ENCODE data around the gene PNLIPRP1. TPM values are rescaled to one million over a fixed set of nuclear protein-coding genes. Genes with fewer than 3 reads are reported as not detected.

PNLIPRP1 gene
- total RNA-seq, 1 experiment from 2014 or later = not detected

DNA sequence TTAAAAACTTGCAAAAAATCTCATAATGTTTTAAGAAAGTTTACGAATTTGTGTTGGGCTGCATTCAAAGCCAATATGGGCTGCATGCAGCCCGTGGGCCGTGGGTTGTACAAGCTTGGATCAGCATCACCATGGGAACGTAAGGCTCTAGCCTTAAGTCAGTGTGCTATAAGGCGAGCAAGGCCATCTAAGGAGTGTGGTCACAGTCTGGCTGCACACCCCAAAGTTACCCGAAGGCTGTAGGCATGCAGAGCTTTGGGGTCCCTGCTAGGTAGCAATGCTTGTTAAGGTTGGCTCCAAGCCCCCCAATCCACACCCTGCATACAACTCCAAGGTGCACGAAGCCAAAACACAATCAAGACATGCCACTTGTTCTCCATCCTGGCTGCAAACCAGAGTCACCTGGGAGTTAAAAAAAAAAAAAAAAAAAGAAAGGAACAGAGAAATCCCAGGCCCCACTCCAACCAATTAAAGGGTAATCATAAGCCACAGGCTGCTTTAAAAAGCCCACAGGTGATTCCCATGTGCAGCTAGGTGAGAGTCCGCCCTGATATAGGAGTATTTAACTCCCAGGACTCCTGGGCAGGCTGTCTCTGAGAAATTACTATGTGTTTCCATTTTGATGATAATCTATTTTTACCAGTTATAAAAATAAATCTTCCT, 21.5 kb downstream of the PNLIPRP1 start:
- no peak overlapping the region for H3K4me3 ChIP-seq (ENCODE audit: insufficient read depth, low read depth, low read length)
- DNase-seq = no peak
- no peaks in the 10 kb centered on the region for H3K36me3 ChIP-seq (replicated peaks; ENCODE audit: control insufficient read depth, insufficient read depth, low read length)
- H3K27me3 ChIP-seq (ENCODE audit: control insufficient read depth, insufficient read depth, low read length) = peaks cover 13% of the 10 kb centered on the region

DNA sequence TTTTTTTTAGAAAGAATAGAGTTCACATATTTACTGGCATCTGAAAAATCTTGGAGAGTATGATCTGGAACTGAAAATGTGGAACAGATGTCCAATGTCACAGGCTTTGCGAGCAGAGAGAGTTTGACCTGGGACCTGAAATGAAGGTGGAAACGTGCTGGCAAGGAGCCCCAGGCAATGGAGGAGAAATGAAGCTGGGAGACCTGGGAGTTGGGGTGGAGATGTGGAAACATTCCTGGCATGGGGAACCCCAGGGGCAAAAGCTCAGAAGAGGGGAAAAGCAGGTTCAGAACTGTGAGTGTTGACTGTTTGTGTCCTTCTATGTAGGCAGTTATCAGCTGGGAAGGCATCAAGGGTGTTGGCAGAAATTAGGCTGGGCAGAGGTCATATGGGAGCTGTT, 22.7 kb downstream of the PNLIPRP1 start:
- no peak overlapping the region for H3K4me3 ChIP-seq (ENCODE audit: insufficient read depth, low read depth, low read length)
- peaks cover 10% of the 10 kb centered on the region for H3K27me3 ChIP-seq (ENCODE audit: control insufficient read depth, insufficient read depth, low read length)
- no peak for DNase-seq
- H3K36me3 ChIP-seq (replicated peaks; ENCODE audit: control insufficient read depth, insufficient read depth, low read length) = no peaks in the 10 kb centered on the region

DNA sequence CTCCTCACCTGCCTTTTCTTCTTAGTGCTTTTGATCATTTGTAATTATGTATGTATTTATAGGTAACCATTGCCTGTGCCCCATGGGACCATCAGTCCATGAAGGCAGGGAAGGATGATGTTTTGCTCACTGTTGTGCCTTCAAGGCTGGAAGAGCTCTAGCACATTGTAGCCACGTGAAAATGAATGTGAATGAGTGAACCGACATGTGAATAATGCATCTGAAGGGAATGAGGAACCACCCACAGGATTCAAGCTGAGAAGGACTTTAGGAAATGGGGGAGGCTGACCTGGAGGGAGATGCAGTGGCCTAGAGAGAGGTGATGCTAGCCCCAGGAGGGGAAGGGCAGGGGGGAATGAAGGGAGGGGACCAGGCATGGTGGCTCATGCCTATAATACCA, 24.0 kb downstream of the PNLIPRP1 start:
- DNase-seq = no peak
- H3K36me3 ChIP-seq (replicated peaks; ENCODE audit: control insufficient read depth, insufficient read depth, low read length) = no peaks in the 10 kb centered on the region
- H3K4me3 ChIP-seq (ENCODE audit: insufficient read depth, low read depth, low read length) = no peak overlapping the region
- no peaks in the 10 kb centered on the region for H3K27me3 ChIP-seq (ENCODE audit: control insufficient read depth, insufficient read depth, low read length)

DNA sequence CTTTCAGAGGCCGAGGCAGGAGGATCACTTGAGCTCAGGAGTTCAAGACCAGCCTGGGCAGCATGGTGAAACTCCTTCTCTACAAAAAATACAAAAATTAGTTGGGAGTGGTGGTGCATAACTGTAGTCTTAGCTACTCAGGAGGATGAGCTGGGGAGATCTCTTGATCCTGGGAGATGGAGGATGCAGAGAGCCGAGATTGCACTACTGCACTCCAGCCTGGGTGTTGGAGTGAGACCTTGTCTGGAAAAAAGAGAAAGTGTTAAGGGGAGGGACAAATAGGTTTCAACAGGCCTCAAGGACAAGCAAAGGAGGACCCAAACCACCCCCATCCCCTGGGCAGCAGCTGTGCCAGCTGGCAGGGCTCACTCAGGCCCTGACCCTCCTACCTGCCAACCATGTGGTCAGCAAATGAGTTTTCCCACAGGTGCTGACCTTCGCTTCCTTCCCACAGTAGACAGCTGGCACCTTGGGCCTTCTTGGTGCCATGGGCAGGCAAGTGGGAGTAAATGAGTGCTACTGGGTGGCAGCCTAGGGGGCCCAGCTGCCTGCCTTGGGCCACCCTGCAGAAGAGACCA, 24.5 kb downstream of the PNLIPRP1 start:
- DNase-seq = no peak
- Histone ChIP-seq H3K4me3 (ENCODE audit: insufficient read depth, low read depth, low read length) (no peak overlapping the region), H3K36me3 (replicated peaks; ENCODE audit: control insufficient read depth, insufficient read depth, low read length) (no peaks in the 10 kb centered on the region), H3K27me3 (ENCODE audit: control insufficient read depth, insufficient read depth, low read length) (no peaks in the 10 kb centered on the region)

DNA sequence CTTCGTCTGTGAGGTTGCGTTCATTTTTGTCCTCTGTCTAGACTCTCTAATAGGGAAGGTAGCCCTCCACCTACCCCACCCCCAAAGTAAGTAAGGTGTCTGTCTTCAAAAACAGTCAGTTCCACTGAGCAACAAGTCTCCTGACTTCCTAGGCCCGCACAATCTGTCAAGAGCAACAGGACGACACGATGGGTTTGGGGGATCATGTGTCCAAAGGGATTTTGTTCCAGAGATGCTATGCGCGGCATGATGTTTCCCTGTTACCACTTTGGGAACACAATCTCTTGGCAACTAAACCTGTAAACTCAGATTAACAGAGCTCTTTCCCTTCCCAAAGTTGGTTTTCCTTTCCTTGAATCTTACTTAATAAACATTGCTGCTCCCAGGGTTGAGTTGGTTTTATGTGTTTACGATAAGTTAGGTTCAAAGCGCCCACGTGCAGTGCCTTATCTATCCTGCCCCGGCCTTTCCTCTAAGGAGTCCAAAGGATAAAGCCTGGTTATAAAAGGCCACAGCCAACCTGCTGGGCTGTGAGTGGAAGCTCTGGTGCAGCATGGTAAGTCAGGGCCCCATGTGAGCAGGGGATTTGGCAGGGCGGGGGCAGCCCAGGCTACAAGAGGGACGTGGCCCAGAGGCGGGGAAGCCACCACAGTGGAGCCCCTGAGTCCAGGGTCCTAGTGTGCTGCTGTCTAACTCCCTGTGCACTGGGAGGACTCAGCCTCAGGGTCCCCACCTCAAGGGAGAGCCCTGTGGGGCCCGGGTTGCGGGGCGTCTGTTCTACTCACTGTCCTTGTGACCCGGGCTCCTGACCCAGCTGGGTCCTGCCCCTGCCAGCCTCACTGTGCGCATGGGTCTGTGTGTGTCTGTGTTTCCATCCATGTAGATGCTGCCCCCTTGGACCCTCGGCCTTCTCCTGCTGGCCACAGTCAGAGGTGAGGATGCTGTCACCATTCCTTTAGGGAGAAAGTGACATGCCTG, 30.0 kb downstream of the PNLIPRP1 start, which contains the start of gene PNLIPRP2:
PNLIPRP2 (plus strand) TSS at position 531 of the 978 bp plus-strand sequence.
- no peaks in the 10 kb centered on the region for H3K27me3 ChIP-seq (ENCODE audit: control insufficient read depth, insufficient read depth, low read length)
- H3K4me3 ChIP-seq (ENCODE audit: insufficient read depth, low read depth, low read length) = no peak within 1 kb of the TSS
- H3K36me3 ChIP-seq (replicated peaks; ENCODE audit: control insufficient read depth, insufficient read depth, low read length) = no peaks in the 10 kb centered on the region
- no peak for DNase-seq

DNA sequence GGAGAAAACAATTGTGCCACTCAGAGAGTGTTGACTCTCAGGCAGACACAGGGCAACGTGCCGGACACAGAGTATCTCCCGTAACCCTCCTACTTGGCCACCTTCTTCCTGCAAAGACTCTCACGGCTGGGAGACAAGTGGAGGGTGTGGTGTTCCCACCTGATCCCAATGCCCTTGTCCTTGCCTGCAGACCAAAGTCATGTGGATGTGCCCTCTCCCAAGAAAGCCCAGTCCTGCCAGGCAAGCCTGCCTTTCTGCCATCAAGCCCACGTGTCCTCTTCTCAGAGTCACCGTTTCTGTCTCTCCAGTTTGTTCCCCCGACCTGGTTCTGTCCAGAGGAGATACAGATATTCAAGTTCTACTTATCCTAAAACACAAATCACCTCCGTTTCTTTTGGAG, 30.7 kb downstream of the PNLIPRP1 start:
- H3K27me3 ChIP-seq (ENCODE audit: control insufficient read depth, insufficient read depth, low read length) = peaks cover 2% of the 10 kb centered on the region; the same call in 1 of the 2 replicates
- no peak overlapping the region for H3K4me3 ChIP-seq (ENCODE audit: insufficient read depth, low read depth, low read length)
- H3K36me3 ChIP-seq (replicated peaks; ENCODE audit: control insufficient read depth, insufficient read depth, low read length) = no peaks in the 10 kb centered on the region
- no peak for DNase-seq

DNA sequence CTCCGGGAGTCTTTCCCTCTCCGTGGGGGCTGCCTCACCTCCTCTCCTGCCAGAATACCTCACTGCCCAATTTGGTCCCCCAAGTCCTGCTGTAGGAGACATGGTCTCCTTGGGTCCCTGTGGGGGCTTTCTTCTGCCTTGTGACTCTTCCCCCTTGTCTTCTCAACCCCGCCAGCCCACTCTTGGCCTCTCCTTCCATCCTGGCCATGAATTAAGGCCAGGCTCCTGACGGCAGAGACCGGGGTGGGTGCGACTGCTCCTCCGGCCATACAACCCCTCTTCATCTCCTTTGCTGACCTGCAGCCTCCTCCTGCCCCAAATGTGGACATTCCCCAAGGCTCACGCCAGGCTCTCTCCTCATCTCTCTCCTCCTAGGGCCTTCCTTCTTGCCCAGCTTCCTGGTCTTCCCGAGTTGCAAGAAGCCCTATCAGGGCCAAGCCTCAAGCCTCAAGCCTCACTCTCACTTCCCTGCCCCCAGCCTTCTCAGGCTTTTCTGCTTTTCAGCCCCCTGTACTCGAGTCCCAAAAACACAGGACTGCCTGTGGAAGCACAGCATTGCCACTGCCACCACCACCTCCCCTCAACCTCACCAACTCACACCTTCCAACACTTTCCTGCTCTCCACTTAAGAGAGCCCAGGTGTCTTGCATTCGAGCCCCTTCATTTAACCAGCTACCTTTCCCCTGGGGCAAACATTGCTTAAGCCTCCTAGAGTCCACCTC, 31.3 kb downstream of the PNLIPRP1 start:
- DNase-seq = no peak
- H3K27me3 ChIP-seq (ENCODE audit: control insufficient read depth, insufficient read depth, low read length) = peaks cover 3% of the 10 kb centered on the region; the same call in 1 of the 2 replicates
- no peaks in the 10 kb centered on the region for H3K36me3 ChIP-seq (replicated peaks; ENCODE audit: control insufficient read depth, insufficient read depth, low read length)
- H3K4me3 ChIP-seq (ENCODE audit: insufficient read depth, low read depth, low read length) = no peak overlapping the region

DNA sequence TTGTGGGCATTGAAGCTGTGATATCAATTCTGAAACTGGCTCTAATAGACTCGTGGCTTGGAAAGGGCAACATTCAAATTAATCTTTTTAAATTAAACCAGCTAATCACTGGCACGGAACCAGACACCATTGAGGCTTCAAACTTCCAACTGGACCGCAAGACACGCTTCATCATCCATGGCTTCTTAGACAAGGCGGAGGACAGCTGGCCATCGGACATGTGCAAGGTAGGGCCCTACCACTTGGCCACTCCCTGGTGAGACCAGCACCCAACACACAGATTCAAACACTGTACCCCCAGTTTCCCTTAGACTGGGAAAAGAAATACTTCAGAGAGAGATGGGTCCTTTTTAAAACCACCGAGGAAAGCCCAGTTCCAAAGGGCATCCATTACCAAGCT, 35.1 kb downstream of the PNLIPRP1 start:
- Histone ChIP-seq H3K4me3 (ENCODE audit: insufficient read depth, low read depth, low read length) (no peak overlapping the region), H3K36me3 (replicated peaks; ENCODE audit: control insufficient read depth, insufficient read depth, low read length) (no peaks in the 10 kb centered on the region), H3K27me3 (ENCODE audit: control insufficient read depth, insufficient read depth, low read length) (peaks cover 3% of the 10 kb centered on the region; the same call in 1 of the 2 replicates)
- no peak for DNase-seq

DNA sequence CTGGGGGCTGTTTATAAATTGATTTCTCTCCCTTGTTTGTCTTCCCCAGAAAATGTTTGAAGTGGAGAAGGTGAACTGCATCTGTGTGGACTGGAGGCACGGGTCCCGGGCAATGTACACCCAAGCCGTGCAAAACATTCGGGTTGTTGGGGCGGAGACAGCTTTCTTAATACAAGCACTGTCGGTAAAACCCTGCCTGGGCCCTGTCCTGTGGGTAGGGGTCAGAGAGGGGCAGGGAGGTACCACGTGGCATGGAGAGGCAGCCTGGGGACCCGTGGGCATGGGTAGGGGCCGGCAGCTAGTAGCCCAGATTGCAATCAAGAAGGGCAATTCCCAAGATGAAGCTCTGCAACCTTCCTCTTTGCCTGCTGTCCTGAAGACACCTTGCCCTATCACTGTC, 36.1 kb downstream of the PNLIPRP1 start:
- Histone ChIP-seq H3K36me3 (replicated peaks; ENCODE audit: control insufficient read depth, insufficient read depth, low read length) (no peaks in the 10 kb centered on the region), H3K27me3 (ENCODE audit: control insufficient read depth, insufficient read depth, low read length) (peaks cover 3% of the 10 kb centered on the region; the same call in 1 of the 2 replicates), H3K4me3 (ENCODE audit: insufficient read depth, low read depth, low read length) (no peak overlapping the region)
- DNase-seq = no peak

DNA sequence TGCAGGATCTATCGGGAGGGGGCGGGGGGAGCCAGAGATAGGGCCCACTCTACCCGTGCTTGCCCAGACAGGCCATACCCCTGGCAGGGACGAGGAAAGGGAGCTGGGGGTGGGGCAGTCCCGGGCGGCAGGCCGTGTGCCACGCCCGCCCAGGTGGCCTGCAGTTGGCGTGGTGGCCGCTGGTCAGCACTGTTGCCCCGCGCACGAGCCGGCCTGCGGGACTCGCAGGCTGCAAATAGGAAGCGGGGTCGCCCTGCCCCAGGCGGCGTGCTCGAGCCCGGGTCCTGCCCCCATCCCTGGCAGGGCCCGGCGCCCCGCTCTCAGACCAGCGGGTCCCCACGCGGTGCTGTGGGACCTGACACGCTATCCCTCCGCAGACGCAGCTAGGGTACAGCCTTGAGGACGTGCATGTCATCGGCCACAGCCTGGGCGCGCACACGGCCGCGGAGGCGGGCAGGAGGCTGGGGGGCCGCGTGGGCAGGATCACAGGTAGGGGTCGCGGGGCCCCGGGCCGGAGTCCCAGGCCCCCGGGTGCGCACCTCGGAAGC, 36.7 kb downstream of the PNLIPRP1 start:
- H3K36me3 ChIP-seq (replicated peaks; ENCODE audit: control insufficient read depth, insufficient read depth, low read length) = no peaks in the 10 kb centered on the region
- H3K27me3 ChIP-seq (ENCODE audit: control insufficient read depth, insufficient read depth, low read length) = peaks cover 3% of the 10 kb centered on the region; the same call in 1 of the 2 replicates
- peak; percentile 93 for DNase-seq
- peak overlapping the region; percentile 51 for H3K4me3 ChIP-seq (ENCODE audit: insufficient read depth, low read depth, low read length)

DNA sequence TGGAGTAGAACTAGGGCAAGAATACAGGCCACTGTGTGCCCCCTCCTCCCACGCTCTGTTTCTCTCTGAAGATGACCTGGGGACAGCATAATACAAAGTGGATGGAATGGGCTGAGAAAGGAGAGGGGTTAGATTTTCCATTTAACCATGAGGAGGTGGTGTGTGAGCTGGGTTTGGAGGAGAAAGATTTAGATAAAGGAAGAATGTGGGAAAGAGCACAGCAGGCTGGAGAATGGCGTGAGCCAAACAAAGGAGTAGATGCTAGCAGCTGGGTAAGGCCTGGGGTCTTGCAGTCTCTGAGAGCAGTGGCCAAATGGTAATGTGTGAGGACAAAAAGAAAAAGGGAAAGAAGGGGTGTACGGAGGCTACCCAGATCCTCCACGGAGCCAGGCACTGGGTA, 38.6 kb downstream of the PNLIPRP1 start:
- H3K36me3 ChIP-seq (replicated peaks; ENCODE audit: control insufficient read depth, insufficient read depth, low read length) = no peaks in the 10 kb centered on the region
- H3K27me3 ChIP-seq (ENCODE audit: control insufficient read depth, insufficient read depth, low read length) = peaks cover 3% of the 10 kb centered on the region; the same call in 1 of the 2 replicates
- H3K4me3 ChIP-seq (ENCODE audit: insufficient read depth, low read depth, low read length) = no peak overlapping the region
- no peak for DNase-seq

DNA sequence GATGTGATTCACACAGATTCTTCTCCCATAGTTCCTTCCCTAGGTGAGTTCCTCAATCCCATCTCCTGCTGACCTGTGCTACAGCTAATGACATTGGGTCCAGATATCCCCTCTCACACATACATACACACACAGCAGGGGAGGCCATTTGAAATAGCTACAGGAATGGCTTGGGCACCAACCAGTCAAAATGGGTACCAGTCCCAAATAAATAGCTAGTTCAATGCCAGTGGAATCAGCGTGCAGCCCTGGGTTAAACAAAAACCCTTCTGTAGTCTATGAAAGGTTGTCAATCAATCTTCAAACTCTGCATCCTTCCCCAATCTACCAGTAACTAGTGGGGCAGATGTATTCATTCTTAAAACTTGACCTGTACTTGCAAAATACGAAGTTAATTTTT, 39.3 kb downstream of the PNLIPRP1 start:
- no peak for DNase-seq
- Histone ChIP-seq H3K4me3 (ENCODE audit: insufficient read depth, low read depth, low read length) (no peak overlapping the region), H3K27me3 (ENCODE audit: control insufficient read depth, insufficient read depth, low read length) (peaks cover 3% of the 10 kb centered on the region; the same call in 1 of the 2 replicates), H3K36me3 (replicated peaks; ENCODE audit: control insufficient read depth, insufficient read depth, low read length) (no peaks in the 10 kb centered on the region)

DNA sequence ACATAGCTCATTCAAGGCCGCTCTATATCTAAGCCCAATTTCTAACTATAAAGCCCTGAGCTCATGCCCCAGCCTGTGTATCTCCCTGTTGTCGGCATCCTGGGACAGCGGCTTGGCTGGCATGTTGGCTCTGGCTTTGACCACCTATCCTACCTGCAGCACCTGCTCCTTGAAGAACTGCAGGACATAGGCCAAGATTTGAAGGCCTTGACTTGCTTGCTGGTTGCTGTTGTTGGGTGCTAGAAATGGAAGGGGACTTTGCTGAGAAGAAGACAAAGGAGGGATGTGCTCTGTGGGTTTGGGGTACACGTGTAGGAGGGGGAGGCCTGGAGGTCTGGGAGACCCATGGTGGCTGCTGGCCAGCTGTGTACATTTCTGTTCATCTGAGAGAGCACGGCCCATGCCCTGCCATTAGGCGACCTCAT, 41.1 kb downstream of the PNLIPRP1 start:
- Histone ChIP-seq H3K36me3 (replicated peaks; ENCODE audit: control insufficient read depth, insufficient read depth, low read length) (no peaks in the 10 kb centered on the region), H3K4me3 (ENCODE audit: insufficient read depth, low read depth, low read length) (no peak overlapping the region), H3K27me3 (ENCODE audit: control insufficient read depth, insufficient read depth, low read length) (no peaks in the 10 kb centered on the region)
- no peak for DNase-seq

All from H7 (cell line).